Measurements from ENCODE around the gene SPECC1. TPM values are rescaled to one million over a fixed set of nuclear protein-coding genes. Genes with fewer than 3 reads are reported as not detected.
"Not testable (repeated sequence)": the region's sequence is repeated elsewhere in the genome, so short reads cannot be mapped to it uniquely, and the experiment has no call there.

Gene SPECC1
- total RNA-seq, 1 donor from 2014 or later = 65.7 TPM

DNA sequence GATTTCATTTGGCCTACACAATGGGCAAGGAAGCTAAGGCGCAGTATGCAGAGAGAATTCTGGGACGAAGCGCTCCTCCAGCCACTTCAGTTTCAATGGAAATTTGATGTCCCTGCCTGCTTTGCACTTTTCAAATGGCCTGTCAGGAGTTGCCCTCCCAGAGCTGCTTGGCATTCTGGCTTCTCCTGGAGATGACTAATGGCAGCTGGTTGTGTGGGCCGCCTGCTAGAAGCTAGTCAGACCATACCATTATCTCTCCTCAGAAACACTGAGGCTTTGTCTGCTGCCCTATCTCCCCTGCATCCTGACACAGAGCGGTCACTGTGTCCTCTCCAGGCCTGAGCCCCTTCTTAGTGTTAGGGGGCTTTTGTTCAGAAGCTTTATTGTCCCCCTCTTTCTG, 180.1 kb downstream of the SPECC1 start:
- H3K4me3 Mint-ChIP-seq (ENCODE audit: unreplicated experiment) = no peak overlapping the region

DNA sequence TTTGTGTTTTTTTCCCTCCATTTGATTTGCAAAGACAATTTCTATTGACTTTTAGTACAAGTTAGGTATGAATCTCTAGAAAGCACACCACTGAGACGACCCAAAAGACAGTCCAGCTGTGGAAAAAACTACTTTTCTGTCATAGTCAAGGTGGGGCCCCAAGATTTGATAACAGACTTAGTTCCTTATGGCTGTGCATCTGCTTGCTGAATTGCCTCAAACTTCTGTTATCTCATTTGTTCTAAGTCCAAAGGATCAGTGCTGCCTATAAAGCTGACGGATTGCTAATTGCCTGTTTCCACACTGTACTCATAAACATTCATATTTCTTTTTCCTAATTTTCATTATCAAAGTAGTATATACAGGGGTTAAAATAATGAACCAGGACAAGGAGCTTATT, 180.8 kb downstream of the SPECC1 start:
- H3K9me3 Mint-ChIP-seq (ENCODE audit: unreplicated experiment) = no peaks in the 10 kb centered on the region
- H3K27ac Mint-ChIP-seq (ENCODE audit: unreplicated experiment) = no peak overlapping the region
- H3K27me3 Mint-ChIP-seq (ENCODE audit: unreplicated experiment) = peaks cover 3% of the 10 kb centered on the region
- no peak overlapping the region for H3K4me3 Mint-ChIP-seq (ENCODE audit: unreplicated experiment)
- no peak for DNase-seq (ENCODE audit: low spot score)
- TF ChIP-seq CTCF (IDR thresholded peaks at IDR 0.05; ENCODE audit: unreplicated experiment) = no peak
- H3K4me1 Mint-ChIP-seq (ENCODE audit: unreplicated experiment) = peaks cover 4% of the 10 kb centered on the region
- H3K36me3 Mint-ChIP-seq (ENCODE audit: low read depth, unreplicated experiment) = no peaks in the 10 kb centered on the region

More for the DNA sequence above, 180.1 kb downstream of the SPECC1 start:
- no peaks in the 10 kb centered on the region for H3K9me3 Mint-ChIP-seq (ENCODE audit: unreplicated experiment)
- H3K27ac Mint-ChIP-seq (ENCODE audit: unreplicated experiment) = no peak overlapping the region
- H3K27me3 Mint-ChIP-seq (ENCODE audit: unreplicated experiment) = peaks cover 3% of the 10 kb centered on the region
- H3K36me3 Mint-ChIP-seq (ENCODE audit: low read depth, unreplicated experiment) = no peaks in the 10 kb centered on the region
- H3K4me1 Mint-ChIP-seq (ENCODE audit: unreplicated experiment) = peaks cover 4% of the 10 kb centered on the region
- no peak for TF ChIP-seq CTCF (IDR thresholded peaks at IDR 0.05; ENCODE audit: unreplicated experiment)
- DNase-seq (ENCODE audit: low spot score) = no peak

DNA sequence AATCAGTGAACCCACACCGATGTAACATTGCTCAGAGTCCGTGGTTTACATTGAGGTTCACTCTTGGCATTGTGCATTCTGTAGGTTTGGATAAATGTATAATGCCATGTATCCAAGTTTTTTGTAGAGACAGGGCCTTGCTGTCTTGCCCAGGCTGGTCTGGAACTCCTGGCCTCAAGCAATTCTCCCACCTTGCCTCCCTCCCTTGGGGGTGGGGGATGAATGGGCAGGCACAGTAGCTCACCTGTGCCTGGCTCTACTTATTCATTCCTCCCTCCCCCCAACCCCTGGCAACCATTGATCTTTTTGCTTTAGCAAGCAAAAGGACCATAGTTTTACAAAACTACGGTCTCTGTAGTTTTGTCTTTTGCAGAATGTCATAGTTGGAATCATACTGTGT, 181.4 kb downstream of the SPECC1 start:
- DNase-seq (ENCODE audit: low spot score) = no peak
- Mint-ChIP-seq H3K27ac (ENCODE audit: unreplicated experiment) (no peak overlapping the region), H3K36me3 (ENCODE audit: low read depth, unreplicated experiment) (no peaks in the 10 kb centered on the region), H3K27me3 (ENCODE audit: unreplicated experiment) (peaks cover 3% of the 10 kb centered on the region), H3K4me3 (ENCODE audit: unreplicated experiment) (no peak overlapping the region), H3K4me1 (ENCODE audit: unreplicated experiment) (peaks cover 4% of the 10 kb centered on the region), H3K9me3 (ENCODE audit: unreplicated experiment) (no peaks in the 10 kb centered on the region)
- TF ChIP-seq CTCF (IDR thresholded peaks at IDR 0.05; ENCODE audit: unreplicated experiment) = no peak

DNA sequence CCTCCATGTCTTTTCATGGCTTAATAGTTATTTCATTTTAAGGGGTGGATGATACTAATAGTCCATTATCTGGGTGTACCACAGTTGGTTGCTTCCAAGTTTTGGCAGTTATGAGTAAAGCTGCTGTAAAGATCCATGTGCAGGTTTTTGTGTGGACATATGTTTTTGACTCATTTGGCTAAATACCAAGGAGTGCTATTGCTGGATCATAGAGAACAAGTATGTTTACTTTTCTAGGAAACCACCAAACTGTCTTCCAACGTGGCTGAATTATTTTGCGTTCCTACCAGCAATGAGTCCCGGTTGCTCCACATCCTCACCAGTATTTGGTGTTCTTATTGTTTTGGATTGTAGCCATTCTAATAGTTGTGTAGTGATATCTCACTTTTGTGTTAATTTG, 181.9 kb downstream of the SPECC1 start:
- no peak for TF ChIP-seq CTCF (IDR thresholded peaks at IDR 0.05; ENCODE audit: unreplicated experiment)
- no peak overlapping the region for H3K4me3 Mint-ChIP-seq (ENCODE audit: unreplicated experiment)
- no peak overlapping the region for H3K27ac Mint-ChIP-seq (ENCODE audit: unreplicated experiment)
- no peaks in the 10 kb centered on the region for H3K9me3 Mint-ChIP-seq (ENCODE audit: unreplicated experiment)
- DNase-seq (ENCODE audit: low spot score) = no peak
- peaks cover 3% of the 10 kb centered on the region for H3K27me3 Mint-ChIP-seq (ENCODE audit: unreplicated experiment)
- H3K36me3 Mint-ChIP-seq (ENCODE audit: low read depth, unreplicated experiment) = peaks cover 2% of the 10 kb centered on the region
- peaks cover 4% of the 10 kb centered on the region for H3K4me1 Mint-ChIP-seq (ENCODE audit: unreplicated experiment)

- H3K27ac Mint-ChIP-seq (ENCODE audit: unreplicated experiment); H3K4me3 Mint-ChIP-seq (ENCODE audit: unreplicated experiment); H3K27me3 Mint-ChIP-seq (ENCODE audit: unreplicated experiment); H3K4me1 Mint-ChIP-seq (ENCODE audit: unreplicated experiment); H3K9me3 Mint-ChIP-seq (ENCODE audit: unreplicated experiment); DNase-seq (ENCODE audit: low spot score): not testable (repeated sequence)
- H3K36me3 Mint-ChIP-seq (ENCODE audit: low read depth, unreplicated experiment) = peaks cover 15% of the 10 kb centered on the region
Measured at GRCh38 chr17:20196286-20196685, 187.1 kb downstream of the SPECC1 start.

All from endothelial cell (in vitro differentiated cells).